H1 (cell line): ENCODE data around the gene NAV2. TPM values are rescaled to one million over a fixed set of nuclear protein-coding genes. Genes with fewer than 3 reads are reported as not detected.

Experiments
- CTCF ChIA-PET: fragments of 300-600 bp; sonication (Branson Sonifier 250); formaldehyde crosslinking; loops from one replicate; lab custom pipeline; 2021; ENCODE audit not compliant: partially characterized antibody; lab: Charles Lee
- POLR2A ChIA-PET: fragments of 300-600 bp; sonication (Branson Sonifier 250); formaldehyde crosslinking; loops from one replicate; lab custom pipeline; 2021; ENCODE audit warnings: inconsistent platforms; ENCODE audit not compliant: partially characterized antibody; lab: Charles Lee
- DNase-seq, 2 experiments: peaks; one replicate each; pipeline versions ENCODE4 v3.0.0 to v3.0.0-alpha.2; 2010 to 2022; ENCODE audit warnings: low spot score in 2 of 2, low read depth in 1 of 2, mixed read lengths in 1 of 2
- FAIRE-seq: peaks from 2 replicates; lab custom pipeline; 2011; peaks lifted over from hg19 to GRCh38; lab: Jason Lieb, UNC
- H2AFZ ChIP-seq: 2 replicates; pipeline ENCODE4 v1.8.1; 2012; ENCODE audit warnings: low read length, inconsistent platforms
- H2AK5ac ChIP-seq: 2 replicates; pipeline ENCODE4 v1.6.1; 2013; ENCODE audit warnings: low read depth, low read length
- H2BK120ac ChIP-seq: replicated peaks from 2 replicates; pipeline ENCODE3; 2013; ENCODE audit warnings: low read depth, low read length, inconsistent platforms
- H2BK12ac ChIP-seq: 2 replicates; pipeline ENCODE4 v1.6.1; 2013; ENCODE audit warnings: low read depth, low read length
- H2BK15ac ChIP-seq: 2 replicates; pipeline ENCODE4 v1.6.1; 2013; ENCODE audit warnings: low read length
- H2BK20ac ChIP-seq: 2 replicates; pipeline ENCODE4 v1.6.1; 2013; ENCODE audit warnings: low read length
- H2BK5ac ChIP-seq: 2 replicates; pipeline ENCODE4 v1.6.1; 2013; ENCODE audit warnings: low read depth, low read length
- H3K14ac ChIP-seq: 2 replicates; pipeline ENCODE4 v1.6.1; 2013; ENCODE audit warnings: inconsistent platforms; ENCODE audit not compliant: insufficient read length
- H3K18ac ChIP-seq: 2 replicates; pipeline ENCODE4 v1.6.1; 2013; ENCODE audit warnings: low read length; ENCODE audit errors: extremely low read depth
- H3K23ac ChIP-seq: 2 replicates; pipeline ENCODE4 v1.6.1; 2013; ENCODE audit warnings: inconsistent platforms; ENCODE audit not compliant: insufficient read length
- H3K23me2 ChIP-seq: 2 replicates; pipeline ENCODE4 v1.6.1; 2013; ENCODE audit warnings: low read depth, low read length
- H3K27ac ChIP-seq: 2 replicates; pipeline ENCODE4 v1.6.1; 2011; ENCODE audit warnings: low read depth, low read length, inconsistent platforms
- H3K27me3 ChIP-seq, 4 experiments: replicated peaks in 1 of 4; 1 replicate in 1 of 4; 2 replicates in 3 of 4; pipeline versions ENCODE4 v1.6.1 to v1.8.1; 2011 to 2013; ENCODE audit warnings: low read length in 3 of 4, mild to moderate bottlenecking in 3 of 4, inconsistent platforms in 2 of 4, mixed read lengths in 2 of 4, moderate library complexity in 1 of 4; ENCODE audit not compliant: control insufficient read depth in 3 of 4, insufficient read depth in 3 of 4; ENCODE audit errors: extremely low read depth in 1 of 4
- H3K36me3 ChIP-seq, 4 experiments: 2 replicates each; pipeline versions ENCODE4 v1.6.1 to v1.8.1; 2011 to 2013; ENCODE audit warnings: mild to moderate bottlenecking in 4 of 4, low read length in 3 of 4, moderate library complexity in 2 of 4, control low read depth in 1 of 4, inconsistent platforms in 1 of 4; ENCODE audit not compliant: insufficient read depth in 4 of 4, control insufficient read depth in 2 of 4
- H3K4ac ChIP-seq: replicated peaks from 2 replicates; pipeline ENCODE3; 2013; ENCODE audit warnings: low read length, low read depth, mixed read lengths, inconsistent platforms; ENCODE audit not compliant: insufficient read length
- H3K4me1 ChIP-seq, 4 experiments: replicated peaks in 1 of 4; 1 replicate in 1 of 4; 2 replicates in 3 of 4; pipeline versions ENCODE4 v1.6.1 to v1.8.1; 2011 to 2013; ENCODE audit warnings: low read length in 3 of 4, inconsistent platforms in 2 of 4, mixed read lengths in 1 of 4; ENCODE audit not compliant: insufficient read depth in 4 of 4, control insufficient read depth in 3 of 4
- H3K4me2 ChIP-seq, 2 experiments: 2 replicates each; pipeline versions ENCODE4 v1.6.1 to v1.8.1; 2011 to 2013; ENCODE audit warnings: low read depth in 2 of 2, low read length in 2 of 2, control low read depth in 1 of 2, inconsistent platforms in 1 of 2, mild to moderate bottlenecking in 1 of 2; ENCODE audit not compliant: insufficient read depth in 1 of 2
- H3K4me3 ChIP-seq, 4 experiments: fragments of 200-600, 300-600 bp in 1 of 4; sonication (generic), shearing (Covaris generic), sonication (Bioruptor Twin) in 1 of 4; 2 replicates each; pipeline versions ENCODE4 v1.5.1 to v1.8.1; 2011 to 2016; ENCODE audit warnings: low read length in 4 of 4, low read depth in 3 of 4, control low read depth in 2 of 4, inconsistent platforms in 2 of 4, mild to moderate bottlenecking in 2 of 4, mixed read lengths in 1 of 4, moderate library complexity in 1 of 4; ENCODE audit not compliant: insufficient read depth in 2 of 4; ENCODE audit errors: extremely low read depth in 1 of 4
- H3K56ac ChIP-seq: replicated peaks from 2 replicates; pipeline ENCODE3; 2013; ENCODE audit warnings: low read depth, mild to moderate bottlenecking, mixed read lengths, low read length, inconsistent platforms; ENCODE audit not compliant: insufficient read length
- H3K79me1 ChIP-seq: 2 replicates; pipeline ENCODE4 v1.6.1; 2013; ENCODE audit warnings: low read depth, low read length, control low read depth
- H3K79me2 ChIP-seq, 2 experiments: 2 replicates each; pipeline versions ENCODE4 v1.6.1 to v1.8.1; 2012 to 2013; ENCODE audit warnings: low read length in 2 of 2, mild to moderate bottlenecking in 2 of 2, inconsistent platforms in 1 of 2; ENCODE audit not compliant: insufficient read depth in 2 of 2, control insufficient read depth in 1 of 2
- H3K9ac ChIP-seq, 4 experiments: replicated peaks in 1 of 4; 1 replicate in 1 of 4; 2 replicates in 3 of 4; pipeline versions ENCODE4 v1.6.1 to v1.8.1; 2011 to 2013; ENCODE audit warnings: low read depth in 3 of 4, low read length in 3 of 4, control low read depth in 2 of 4, mild to moderate bottlenecking in 2 of 4, moderate library complexity in 2 of 4, inconsistent platforms in 1 of 4; ENCODE audit errors: extremely low read depth in 1 of 4
- H3K9me3 ChIP-seq, 2 experiments: 2 replicates each; pipeline versions ENCODE4 v1.6.1 to v1.8.1; 2012 to 2013; ENCODE audit warnings: mild to moderate bottlenecking in 2 of 2, moderate library complexity in 2 of 2, control low read depth in 1 of 2, inconsistent platforms in 1 of 2, low read depth in 1 of 2, low read length in 1 of 2, mixed read lengths in 1 of 2; ENCODE audit not compliant: insufficient read depth in 2 of 2
- H4K20me1 ChIP-seq, 2 experiments: replicated peaks in 1 of 2; 2 replicates each; pipeline versions ENCODE3 to v1.8.1; 2011 to 2013; ENCODE audit warnings: inconsistent platforms in 2 of 2, low read length in 2 of 2, mild to moderate bottlenecking in 1 of 2; ENCODE audit not compliant: insufficient read depth in 2 of 2, control insufficient read depth in 1 of 2
- H4K5ac ChIP-seq: 2 replicates; pipeline ENCODE4 v1.6.1; 2013; ENCODE audit warnings: low read length, low read depth, mixed read lengths, inconsistent platforms; ENCODE audit not compliant: insufficient read length
- H4K8ac ChIP-seq: 2 replicates; pipeline ENCODE4 v1.8.0; 2013; ENCODE audit warnings: mild to moderate bottlenecking, moderate library complexity, low read length, inconsistent platforms; ENCODE audit not compliant: insufficient read depth; ENCODE audit errors: extremely low read depth
- H4K91ac ChIP-seq: replicated peaks from 2 replicates; pipeline ENCODE3; 2013; ENCODE audit warnings: low read length, mixed read lengths, inconsistent platforms; ENCODE audit not compliant: insufficient read length
- SP2 ChIP-seq: IDR thresholded peaks from 2 replicates; pipeline ENCODE4 v1.6.1; 2012; ENCODE audit warnings: mild to moderate bottlenecking, low read length, inconsistent platforms
- WGBS, 2 experiments: shearing (Covaris generic) in 1 of 2; methylation state at CpG; one replicate each; pipeline versions ENCODE4 v1.1.6 to v1.1.7; 2013 to 2015; ENCODE audit warnings: low lambda C conversion rate in 2 of 2, mixed read lengths in 2 of 2, inconsistent platforms in 1 of 2, low coverage in 1 of 2, missing lambda C conversion rate in 1 of 2; ENCODE audit not compliant: insufficient replicate concordance in 2 of 2, insufficient coverage in 1 of 2, insufficient read length in 1 of 2; ENCODE audit errors: extremely low coverage in 1 of 2, missing lambda C conversion rate in 1 of 2; 5-methylcytosine and 5-hydroxymethylcytosine counted together
- polyA plus RNA-seq, 7 experiments: library from polyadenylated mRNA; depleted of rRNA in 3 of 7; stranded (reverse) in 5 of 7; unstranded in 2 of 7; fragments of >200 nt in 5 of 7; fragments of 200-250 nt in 2 of 7; gene quantifications; 1 replicate in 5 of 7; 2 replicates in 1 of 7; 4 replicates in 1 of 7; pipeline versions ENCODE4 v1.2.1 to v1.2.3, GENCODE V29; 2011 to 2013; ENCODE audit warnings: missing spikeins in 2 of 7, mixed read lengths in 2 of 7
- total RNA-seq: library from RNA; stranded (reverse); fragmentation: NEBNext Ultra II Directional; extraction: Animal tissue kit (Norgen Biotek cat#: 25700); gene quantifications from 2 replicates; pipeline ENCODE4 v1.2.1, GENCODE V29; 2021

Gene NAV2
- total and polyA plus RNA-seq, 2 of the 8 experiments (the other 6 are each of a cell fraction or from before 2014, with no cell fraction given), result 35.6 to 73.6 TPM

DNA sequence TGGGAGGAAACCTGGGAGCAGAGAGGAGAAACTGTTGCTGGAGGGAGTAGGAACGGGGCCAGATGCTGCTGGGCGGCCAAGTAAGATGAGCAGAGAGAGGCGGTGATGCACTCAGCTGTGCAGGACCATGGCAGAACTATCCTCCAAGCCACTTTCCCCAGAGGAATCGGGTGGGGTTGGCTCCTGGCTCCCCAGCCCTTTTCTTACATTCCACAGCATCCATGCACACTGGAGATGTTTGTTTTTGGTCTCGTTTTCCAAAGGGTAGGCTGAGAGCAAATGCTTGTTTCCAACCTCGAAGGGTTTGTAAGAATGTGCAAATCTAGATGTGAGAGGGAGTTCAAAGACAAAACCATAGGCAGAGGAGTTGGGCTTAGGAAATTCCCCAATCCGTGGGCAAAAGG is 374.5 kb downstream of the NAV2 start:
- 93% methylated on average over 7 of the region's 7 CpGs; no CpG with 5 or more reads in 1 of the 2 experiments for WGBS, 2 experiments
- CTCF ChIA-PET, result interaction anchor here (0.6 to 1.2 kb wide), 4 partner anchors 11 to 1952 kb away, joined by 3 to 6 read pairs (median 4); no protein-coding TSS in a partner anchor
- Histone ChIP-seq H3K27ac (no peak overlapping the region), H3K4ac (no peak overlapping the region), H2BK12ac (no peak overlapping the region), H3K9me3 (no peaks in the 10 kb centered on the region), H3K79me1 (no peaks in the 10 kb centered on the region), H2BK120ac (no peak overlapping the region), H2AFZ (no peak overlapping the region), H2AK5ac (no peak overlapping the region), H3K36me3 (peaks cover 35 to 77% (median 68%) of the 10 kb centered on the region in 4 experiments), H4K5ac (no peak overlapping the region), H3K23ac (no peak overlapping the region), H3K56ac (no peak overlapping the region), H3K18ac (no peak overlapping the region), H4K8ac (no peak overlapping the region), H3K4me3 (no peak overlapping the region), H3K4me2 (no peak overlapping the region), H4K91ac (no peak overlapping the region), H3K4me1 (no peaks in the 10 kb centered on the region), H3K23me2 (no peaks in the 10 kb centered on the region), H2BK15ac (no peak overlapping the region), H4K20me1 (no peaks in the 10 kb centered on the region), H3K27me3 (no peaks in the 10 kb centered on the region), H2BK5ac (no peak overlapping the region), H2BK20ac (no peak overlapping the region), H3K9ac (no peak overlapping the region), H3K79me2 (no peaks in the 10 kb centered on the region), H3K14ac (no peak overlapping the region)
- no peak for TF ChIP-seq SP2
- POLR2A ChIA-PET, result no interaction called here
- FAIRE-seq (no peak), DNase-seq (no peak)
